Mucosa of descending colon (tissue), 3 donors: ENCODE measurements around the gene NAPB. TPM values are rescaled to one million over a fixed set of nuclear protein-coding genes. Genes with fewer than 3 reads are reported as not detected.
"Not testable (repeated sequence)": the region's sequence is repeated elsewhere in the genome, so short reads cannot be mapped to it uniquely, and the experiment has no call there.

Experiments
- ATAC-seq: fragments of 200-7000 bp; cut with Tn5 transposase; one replicate; pipeline ENCODE4 v1.9.1; 2020; ENCODE audit warnings: mild to moderate bottlenecking, moderate library complexity
- DNase-seq, 3 donors: peaks; one replicate each; pipeline ENCODE4 v3.0.0-alpha.2; 2020
- H3K36me3 ChIP-seq: fragments of 200-600 bp; one replicate; pipeline ENCODE4 v1.8.0; 2021; ENCODE audit warnings: low read depth, mild to moderate bottlenecking
- H3K4me1 ChIP-seq: fragments of 200-600 bp; one replicate; pipeline ENCODE4 v1.8.0; 2021; ENCODE audit warnings: low read depth, mild to moderate bottlenecking
- H3K4me3 ChIP-seq: fragments of 200-600 bp; one replicate; pipeline ENCODE4 v1.8.0; 2021; ENCODE audit warnings: mild to moderate bottlenecking
- H3K9me3 ChIP-seq: fragments of 200-600 bp; one replicate; pipeline ENCODE4 v1.8.0; 2021; ENCODE audit warnings: mild to moderate bottlenecking
- intact Hi-C, 2 donors: fragments of 100-400 bp; cut with DNase I in 1 of 2; cut with micrococcal nuclease in 1 of 2; formaldehyde crosslinking; loops; one replicate each; pipeline versions ENCODE4 v1.11.0 to v1.11.1; 2022; cut with DNase I, micrococcal nuclease
- total RNA-seq, 3 donors: library from RNA; stranded (reverse); fragmentation: NEBNext Ultra II Directional in 2 of 3; extraction: Animal tissue kit (Norgen Biotek cat#: 25700) in 2 of 3; gene quantifications; one replicate each; pipeline versions ENCODE4 v1.2.1 to v1.2.4, GENCODE V29; 2021 to 2023
- TF ChIP-seq, protein P1 (sequence below): fragments of 200-600 bp; IDR thresholded peaks from one replicate; pipeline ENCODE4 v1.8.0; 2022; ENCODE audit warnings: antibody characterized with exemption, mild to moderate bottlenecking
- donor health status: DM: no; HTN: no; CAD: no; lungs with moderate emphysema.
- donor health status: DM: no; HTN: no; CAD: no.
- donor health status: DM: no; HTN: yes; CAD: no.

The NAPB gene
- total RNA-seq, 3 donors from 2014 or later: 8.2 to 22.8 (median 8.9) TPM

- intact Hi-C loops: no loop called here
- no peaks in the 10 kb centered on the region for H3K9me3 ChIP-seq
These were observed 71.7 kb downstream of the NAPB start for GRCh38 chr20:23349338-23350195.

DNA sequence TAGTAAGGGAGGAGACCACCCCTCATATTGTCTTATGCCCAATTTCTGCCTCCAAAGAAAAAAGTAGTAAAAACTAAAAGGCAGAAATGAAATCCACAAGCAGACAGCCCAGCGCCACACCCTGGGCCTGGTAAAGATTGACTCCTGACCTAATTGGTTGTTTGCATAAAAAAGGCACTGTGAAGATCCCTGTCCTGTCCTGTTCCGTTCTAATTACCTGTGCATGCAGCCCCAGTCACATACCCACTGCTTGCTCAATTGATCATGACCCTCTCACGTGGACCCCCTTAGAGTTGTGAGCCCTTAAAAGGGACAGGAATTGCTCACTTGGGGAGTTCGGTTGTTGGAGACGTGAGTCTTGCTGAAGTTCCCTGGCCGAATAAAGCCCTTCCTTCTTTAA is 72.8 kb downstream of the NAPB start:
- peaks cover 22% of the 10 kb centered on the region for H3K4me1 ChIP-seq
- H3K4me3 ChIP-seq, H3K9me3 ChIP-seq, intact Hi-C loops, H3K36me3 ChIP-seq, ATAC-seq: not testable (repeated sequence)
- DNase-seq: peak in 1 of 3 donors; percentile 38

More at GRCh38 chr20:23349338-23350195, 71.7 kb downstream of the NAPB start:
- Histone ChIP-seq H3K4me1 (peaks cover 22% of the 10 kb centered on the region), H3K36me3 (peaks cover 4% of the 10 kb centered on the region), H3K4me3 (peak overlapping the region; percentile 86)
- ATAC-seq (peak; percentile 73), DNase-seq (peak in 1 of 3 donors; percentile 79)
- TF ChIP-seq, protein P1, sequence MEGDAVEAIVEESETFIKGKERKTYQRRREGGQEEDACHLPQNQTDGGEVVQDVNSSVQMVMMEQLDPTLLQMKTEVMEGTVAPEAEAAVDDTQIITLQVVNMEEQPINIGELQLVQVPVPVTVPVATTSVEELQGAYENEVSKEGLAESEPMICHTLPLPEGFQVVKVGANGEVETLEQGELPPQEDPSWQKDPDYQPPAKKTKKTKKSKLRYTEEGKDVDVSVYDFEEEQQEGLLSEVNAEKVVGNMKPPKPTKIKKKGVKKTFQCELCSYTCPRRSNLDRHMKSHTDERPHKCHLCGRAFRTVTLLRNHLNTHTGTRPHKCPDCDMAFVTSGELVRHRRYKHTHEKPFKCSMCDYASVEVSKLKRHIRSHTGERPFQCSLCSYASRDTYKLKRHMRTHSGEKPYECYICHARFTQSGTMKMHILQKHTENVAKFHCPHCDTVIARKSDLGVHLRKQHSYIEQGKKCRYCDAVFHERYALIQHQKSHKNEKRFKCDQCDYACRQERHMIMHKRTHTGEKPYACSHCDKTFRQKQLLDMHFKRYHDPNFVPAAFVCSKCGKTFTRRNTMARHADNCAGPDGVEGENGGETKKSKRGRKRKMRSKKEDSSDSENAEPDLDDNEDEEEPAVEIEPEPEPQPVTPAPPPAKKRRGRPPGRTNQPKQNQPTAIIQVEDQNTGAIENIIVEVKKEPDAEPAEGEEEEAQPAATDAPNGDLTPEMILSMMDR: no peak

DNA sequence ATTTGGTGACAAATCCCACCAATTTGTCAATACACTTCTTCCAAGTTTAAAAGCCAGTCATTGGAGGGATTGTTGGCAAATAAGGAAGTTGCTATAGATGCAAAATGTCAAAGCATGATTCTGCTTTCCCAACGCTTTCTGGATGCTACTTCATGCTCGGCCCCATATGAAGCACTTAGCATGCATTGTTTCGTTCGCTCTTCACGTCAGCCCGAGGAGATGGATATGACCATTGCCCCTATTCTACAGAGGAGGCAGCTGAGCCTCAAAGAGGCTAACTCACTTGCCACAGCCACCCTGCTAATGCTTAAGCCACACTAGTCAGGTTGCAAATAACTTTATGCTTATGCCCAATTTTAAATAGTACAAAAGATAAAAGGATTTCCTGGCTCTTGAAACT is 73.5 kb downstream of the NAPB start:
- ATAC-seq (no peak), DNase-seq (no peak)
- H3K36me3 ChIP-seq: no peaks in the 10 kb centered on the region
- H3K4me3 ChIP-seq: no peak overlapping the region
- no peaks in the 10 kb centered on the region for H3K9me3 ChIP-seq
- H3K4me1 ChIP-seq: peaks cover 22% of the 10 kb centered on the region
- intact Hi-C loops: no loop called here
- TF ChIP-seq, protein P1: no peak

DNA sequence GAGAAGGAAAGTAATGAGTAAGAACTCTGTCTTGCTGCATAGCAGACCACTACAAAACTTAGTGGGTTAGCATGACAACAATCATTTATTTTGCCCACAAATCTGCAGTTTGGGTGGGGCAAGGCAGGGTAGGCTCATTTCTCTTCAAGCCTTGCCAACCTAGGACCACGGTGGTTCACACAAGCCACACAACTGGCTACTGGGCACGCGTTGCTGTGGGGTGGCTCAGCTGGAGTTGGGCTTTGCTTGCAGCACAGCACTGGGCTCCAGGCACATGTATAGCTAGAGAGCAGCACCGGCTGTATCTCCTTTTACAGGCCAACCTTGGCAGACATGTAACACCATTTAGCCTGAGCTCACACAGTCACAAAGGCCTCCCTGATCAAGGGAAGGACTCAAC is 75.3 kb downstream of the NAPB start:
- TF ChIP-seq, protein P1: no peak

DNA sequence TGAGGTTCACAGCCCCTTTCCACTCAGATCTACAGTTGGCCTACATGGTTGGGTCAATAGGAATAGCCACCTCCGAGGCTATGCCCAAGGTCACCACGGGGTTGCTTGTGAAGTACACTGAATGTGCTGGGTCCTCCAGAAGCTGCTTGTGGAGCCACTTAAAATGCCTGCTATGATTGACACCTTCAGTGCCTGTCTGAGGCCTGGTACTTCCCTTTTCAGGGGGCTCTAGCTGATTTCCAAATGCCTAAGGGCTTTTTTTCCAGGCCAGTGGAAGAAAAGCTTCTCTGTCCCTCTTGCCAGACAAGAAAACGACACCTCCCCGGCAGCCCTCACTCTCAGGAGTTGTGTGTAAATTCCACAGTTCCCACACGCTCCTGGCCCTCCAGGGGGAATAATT is 77.0 kb downstream of the NAPB start:
- intact Hi-C loops: no loop called here
- peaks cover 6% of the 10 kb centered on the region for H3K4me1 ChIP-seq
- no peaks in the 10 kb centered on the region for H3K9me3 ChIP-seq
- H3K4me3 ChIP-seq: no peak overlapping the region
- DNase-seq (no peak), ATAC-seq (no peak)
- TF ChIP-seq, protein P1: no peak
- no peaks in the 10 kb centered on the region for H3K36me3 ChIP-seq

More for the DNA sequence above, 75.3 kb downstream of the NAPB start:
- Histone ChIP-seq H3K36me3 (no peaks in the 10 kb centered on the region), H3K9me3 (no peaks in the 10 kb centered on the region), H3K4me3 (no peak overlapping the region), H3K4me1 (peaks cover 11% of the 10 kb centered on the region)
- DNase-seq (no peak), ATAC-seq (no peak)
- intact Hi-C loops: no loop called here

DNA sequence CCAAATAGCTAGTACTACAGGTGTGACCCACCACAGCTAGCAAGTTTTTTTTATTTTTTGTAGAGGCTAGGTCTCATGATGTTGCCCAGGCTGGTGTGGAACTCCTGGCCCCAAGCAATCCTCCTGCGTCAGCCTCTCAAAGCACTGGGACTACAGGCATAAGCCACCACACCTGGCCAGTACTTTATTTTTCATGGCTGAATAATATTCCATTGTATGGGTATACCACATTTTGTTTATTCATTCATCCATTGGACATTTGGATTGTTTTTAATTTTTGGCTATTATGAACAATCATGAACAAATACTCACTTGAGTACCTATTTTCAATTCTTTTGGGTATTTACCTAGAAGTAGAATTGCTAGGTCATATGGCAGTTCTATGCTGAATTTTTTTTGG is 77.7 kb downstream of the NAPB start:
- ATAC-seq: no peak
- Histone ChIP-seq H3K9me3 (no peaks in the 10 kb centered on the region), H3K4me1 (no peaks in the 10 kb centered on the region), H3K36me3 (no peaks in the 10 kb centered on the region), H3K4me3 (no peak overlapping the region)
- intact Hi-C loops: no loop called here
- no peak for DNase-seq
- TF ChIP-seq, protein P1: no peak
